LNCaP clone FGC (cell line): ENCODE results near the gene BACH2.

Experiments
- DNase-seq: peaks from one replicate; pipeline ENCODE4 v3.0.0-alpha.2; 2011; ENCODE audit warnings: low read depth
- H3K4me3 ChIP-seq: 2 replicates; pipeline ENCODE4 v1.5.1; 2011; ENCODE audit warnings: mild to moderate bottlenecking, low read depth, low read length, control low read depth
- CTCF ChIP-seq: IDR thresholded peaks from 2 replicates; pipeline ENCODE4 v1.5.1; 2012; ENCODE audit warnings: mild to moderate bottlenecking; ENCODE audit not compliant: control insufficient read depth, insufficient read depth; ENCODE audit errors: extremely low read depth

The BACH2 gene

GRCh38 chr6:90146921-90147649, 149.6 kb downstream of the BACH2 start:
- no peak for TF ChIP-seq CTCF
- H3K4me3 ChIP-seq, result no peak overlapping the region
- DNase-seq, result no peak

GRCh38 chr6:90146024-90146423, 150.6 kb downstream of the BACH2 start:
- no peak for DNase-seq
- H3K4me3 ChIP-seq, result no peak overlapping the region
- TF ChIP-seq CTCF, result no peak

- no peak overlapping the region for H3K4me3 ChIP-seq
- DNase-seq, result no peak
- TF ChIP-seq CTCF, result no peak
Measured at GRCh38 chr6:90144928-90145555, 151.6 kb downstream of the BACH2 start.

- no peak for DNase-seq
- no peak for TF ChIP-seq CTCF
- H3K4me3 ChIP-seq, result no peak overlapping the region
Measured at GRCh38 chr6:90144396-90144795, 152.2 kb downstream of the BACH2 start.

- no peak for DNase-seq
- no peak overlapping the region for H3K4me3 ChIP-seq
- TF ChIP-seq CTCF, result no peak
Measured at GRCh38 chr6:90140683-90141082, 156.0 kb downstream of the BACH2 start.

GRCh38 chr6:90139272-90139817, 157.3 kb downstream of the BACH2 start:
- no peak for TF ChIP-seq CTCF
- no peak for DNase-seq
- H3K4me3 ChIP-seq, result no peak overlapping the region
